Vagina (tissue), 2 donors: ENCODE data around the gene GSTT2B.

Experiments
- CTCF ChIP-seq, 3 experiments: fragments of 450-650 bp in 2 of 3; fragments of 200-600 bp in 1 of 3; sonication (generic) in 1 of 3; IDR thresholded peaks; one replicate each; pipeline ENCODE4 v1.5.1; 2017 to 2019; ENCODE audit warnings: antibody characterized with exemption in 3 of 3, mild to moderate bottlenecking in 2 of 3, moderate library complexity in 2 of 3
- POLR2AphosphoS5 ChIP-seq, 2 donors: sonication (generic); formaldehyde crosslinking; IDR thresholded peaks; one replicate each; pipeline ENCODE4 v1.9.0; 2017; ENCODE audit warnings: antibody characterized with exemption in 2 of 2, mild to moderate bottlenecking in 2 of 2, low read depth in 1 of 2; ENCODE audit not compliant: insufficient read depth in 1 of 2

GRCh38 chr22:24001314-24001713 is 40.3 kb upstream of the GSTT2B start:
- TF ChIP-seq POLR2AphosphoS5 (IDR thresholded peaks at IDR 0.05; ENCODE audit: insufficient read depth in 1 of 2, low read depth in 1 of 2) (no peak), CTCF (IDR thresholded peaks at IDR 0.05) (no peak)
